Activated effector memory CD4-positive, alpha-beta T cell treated with Interleukin-2 at 50 U/mL for 16 hours (primary cell): Measurements from ENCODE around the gene ZNF747.

ENCODE experiments used
- DNase-seq: peaks from one replicate; pipeline ENCODE4 v3.0.0-alpha.2; 2020

Gene ZNF747

DNA sequence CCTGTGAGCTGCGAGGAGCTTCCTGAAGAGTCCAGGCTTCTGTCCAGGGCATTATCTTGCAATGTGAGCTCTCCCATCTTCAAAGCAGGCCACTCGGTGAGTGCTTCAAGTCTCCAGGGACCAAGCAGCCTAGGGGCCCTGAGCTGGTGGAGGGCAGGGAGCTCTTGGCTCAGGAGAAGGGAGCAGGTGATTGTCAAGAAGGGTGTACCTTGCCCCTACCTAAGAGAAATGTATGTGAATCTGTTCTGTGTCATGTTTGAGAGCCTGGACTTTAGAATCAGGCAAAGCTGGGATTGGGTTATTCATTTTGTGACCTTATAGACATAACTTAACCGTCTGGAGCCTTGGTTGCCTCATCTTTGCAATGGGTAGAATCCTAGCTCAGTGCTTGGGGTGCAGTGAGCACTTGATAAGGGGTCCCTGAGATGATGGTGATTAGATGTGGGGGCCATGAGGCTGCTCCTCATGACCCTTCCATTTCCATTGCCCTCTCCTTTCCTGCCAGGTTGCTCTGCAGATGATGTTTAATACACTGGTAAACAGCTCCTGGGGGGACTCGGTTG is 24.2 kb downstream of the ZNF747 start:
- DNase-seq = no peak

DNA sequence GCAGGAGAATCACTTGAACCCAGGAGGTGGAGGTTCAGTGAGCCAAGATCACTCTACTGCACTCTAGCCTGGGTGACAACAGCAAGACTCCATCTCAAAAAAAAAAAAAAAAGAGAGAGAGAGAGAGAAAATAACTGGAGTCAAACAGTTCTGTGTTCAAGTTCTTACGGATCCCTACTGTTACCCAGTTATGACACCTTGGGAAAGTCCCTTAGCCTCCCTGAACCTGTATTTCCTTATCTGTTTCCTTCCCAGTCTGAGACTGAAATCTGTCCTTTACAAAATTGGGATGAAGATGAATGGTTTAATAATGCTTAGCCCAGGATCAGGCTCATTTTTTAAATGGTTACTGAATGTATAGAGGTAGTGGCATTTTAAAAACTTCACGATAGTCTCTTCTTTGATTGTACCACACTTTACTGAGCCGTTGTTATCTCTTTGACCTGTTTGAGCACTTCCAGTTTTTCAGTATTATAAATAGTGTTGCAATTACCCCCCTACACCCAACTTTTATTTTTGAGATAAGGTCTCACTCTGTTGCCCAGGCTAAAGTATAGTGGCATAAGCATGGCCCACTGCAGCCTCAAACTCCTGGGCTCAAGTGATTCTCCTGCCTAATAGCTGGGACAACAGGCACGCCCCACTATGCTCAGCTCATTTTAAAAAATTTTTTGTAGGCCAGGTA is 25.4 kb downstream of the ZNF747 start:
- no peak for DNase-seq

DNA sequence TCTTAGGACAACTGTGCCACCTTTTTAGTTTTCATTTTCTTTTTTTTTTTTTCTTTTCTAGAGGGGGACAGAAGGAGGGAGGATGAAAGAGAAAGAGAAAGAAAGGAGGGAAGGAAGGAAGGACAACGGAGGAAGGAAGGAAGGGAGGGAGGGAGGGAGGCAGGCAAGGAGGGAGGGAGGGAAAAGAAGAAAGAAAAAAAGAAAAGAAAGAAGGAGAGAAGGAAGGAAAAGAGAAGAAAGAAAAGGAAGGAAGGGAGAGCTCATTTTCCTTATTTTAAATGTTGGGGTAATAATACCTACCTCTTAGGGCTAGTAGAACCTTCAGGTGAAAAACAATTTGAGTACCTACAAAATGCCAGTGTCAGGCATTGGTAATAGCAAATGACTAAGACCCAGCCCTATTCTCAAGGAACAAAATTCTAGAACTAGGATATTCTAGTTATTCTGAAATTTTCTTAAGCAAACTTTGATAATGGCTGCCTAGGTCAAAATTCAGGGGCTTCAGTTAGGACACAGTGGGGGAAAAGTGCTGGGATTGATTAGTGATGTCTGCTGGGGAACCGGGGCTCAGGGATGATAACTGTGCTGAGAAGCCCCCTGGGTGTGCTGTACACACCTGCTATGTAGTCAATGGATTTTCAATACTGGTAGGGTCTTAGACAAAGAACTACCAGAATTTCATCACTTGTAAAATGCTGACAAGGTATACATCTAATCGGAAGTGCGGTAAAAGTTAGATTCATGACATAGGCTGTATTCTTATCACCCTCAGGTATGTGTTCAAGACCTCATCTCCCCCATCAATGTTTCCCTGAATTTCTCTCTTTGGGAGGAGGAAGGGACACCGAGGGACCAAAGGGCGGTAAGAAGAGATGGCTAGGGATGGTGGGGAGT is 31.0 kb downstream of the ZNF747 start:
- no peak for DNase-seq

DNA sequence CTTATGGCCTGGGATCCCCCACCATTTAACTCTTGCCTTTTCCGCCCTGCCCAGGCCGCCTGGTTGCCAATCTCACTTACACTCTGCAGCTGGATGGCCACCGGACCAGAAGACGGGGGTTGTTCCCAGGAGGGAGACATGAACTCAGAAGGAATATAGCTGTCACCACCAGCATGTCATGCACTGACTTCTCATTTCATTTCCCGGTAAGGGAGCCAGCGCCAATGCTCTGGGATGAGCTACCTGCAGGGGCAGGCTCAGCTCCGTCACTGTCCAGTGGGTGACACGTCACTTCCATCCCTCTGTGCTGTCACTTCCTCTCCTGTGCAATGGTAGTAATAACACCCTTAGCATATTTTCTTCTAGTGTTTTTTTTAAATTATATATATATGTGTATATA is 35.4 kb downstream of the ZNF747 start:
- DNase-seq = no peak

DNA sequence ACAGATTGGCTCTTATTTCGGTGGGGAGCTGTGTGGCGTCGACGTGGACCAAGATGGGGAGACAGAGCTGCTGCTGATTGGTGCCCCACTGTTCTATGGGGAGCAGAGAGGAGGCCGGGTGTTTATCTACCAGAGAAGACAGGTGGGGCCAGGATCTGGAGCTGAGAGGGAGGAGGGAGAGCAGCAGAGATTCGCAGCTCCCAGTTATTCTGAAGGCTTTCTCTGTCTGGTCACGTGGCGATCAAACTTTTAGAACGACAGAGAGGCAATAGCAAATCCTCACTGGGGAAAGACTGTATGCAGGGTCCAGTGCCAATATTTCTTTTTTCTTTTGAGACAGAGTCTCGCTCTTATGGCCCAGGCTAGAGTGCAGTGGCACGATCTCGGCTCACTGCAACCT is 39.9 kb downstream of the ZNF747 start:
- no peak for DNase-seq

DNA sequence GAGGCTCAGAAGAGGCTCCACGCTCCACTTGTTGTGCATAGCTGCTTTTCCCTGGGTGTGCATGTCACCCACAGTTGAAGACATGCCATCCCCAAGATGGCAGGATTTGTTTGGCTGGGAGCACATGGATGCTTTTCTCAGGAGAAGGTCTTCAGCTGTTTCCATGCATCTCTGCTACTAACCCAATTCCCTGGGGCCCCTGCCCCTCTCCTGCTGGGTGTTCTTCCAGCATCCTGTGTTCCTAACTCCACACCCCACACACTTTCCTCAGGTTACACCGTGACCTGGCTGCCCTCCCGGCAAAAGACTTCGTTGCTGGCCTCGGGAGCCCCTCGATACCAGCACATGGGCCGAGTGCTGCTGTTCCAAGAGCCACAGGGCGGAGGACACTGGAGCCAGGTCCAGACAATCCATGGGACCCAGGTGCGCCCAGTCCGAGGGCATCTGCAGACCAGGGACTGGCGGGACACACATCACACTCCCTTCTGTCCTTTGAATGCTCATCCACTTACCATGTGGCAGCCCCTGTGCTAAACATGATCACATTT is 40.6 kb downstream of the ZNF747 start:
- no peak for DNase-seq

DNA sequence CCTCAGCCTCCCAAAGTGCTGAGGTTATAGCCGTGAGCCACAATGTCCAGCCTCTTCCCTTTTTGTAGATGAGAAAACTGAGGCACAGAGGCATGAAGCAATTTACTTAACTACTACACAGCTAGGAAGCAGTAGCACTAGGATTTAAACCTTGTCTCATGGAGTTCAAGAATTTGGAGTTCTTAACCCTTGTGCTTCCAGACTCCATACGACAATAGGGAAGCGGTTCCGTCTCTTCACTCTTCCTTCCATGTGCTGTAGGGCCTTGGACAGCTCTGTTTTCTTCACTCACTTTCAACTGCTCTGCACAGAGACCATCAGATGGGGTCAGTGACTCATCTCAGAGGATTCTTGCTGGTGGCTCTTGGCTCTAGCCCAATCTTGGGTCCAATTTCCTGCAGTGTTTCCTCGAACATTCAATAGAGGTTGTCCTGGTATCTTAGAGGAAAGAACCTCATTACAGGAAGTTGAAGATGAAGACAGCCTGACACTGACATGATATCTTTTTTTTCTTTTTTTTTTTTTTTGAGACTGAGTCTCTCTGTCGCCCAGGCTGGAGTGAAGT is 42.8 kb downstream of the ZNF747 start:
- DNase-seq = no peak

DNA sequence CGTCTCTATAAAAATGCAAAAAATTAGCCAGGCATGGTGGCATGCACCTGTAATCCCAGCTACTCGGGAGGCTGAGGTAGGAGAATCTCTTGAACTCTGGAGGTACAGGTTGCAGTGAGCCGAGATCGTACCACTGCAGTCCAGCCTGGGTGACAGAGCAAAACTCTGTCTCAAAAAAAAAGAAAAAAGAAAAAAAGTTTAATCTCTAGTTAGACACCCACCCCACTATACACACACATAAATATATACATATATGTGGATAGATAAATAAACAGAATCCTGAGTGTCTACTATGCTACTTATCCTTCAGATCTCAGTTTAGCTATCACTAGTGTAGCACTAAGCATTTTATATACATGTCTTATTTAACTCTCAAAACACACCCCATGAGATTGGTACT is 43.4 kb downstream of the ZNF747 start:
- DNase-seq = no peak

DNA sequence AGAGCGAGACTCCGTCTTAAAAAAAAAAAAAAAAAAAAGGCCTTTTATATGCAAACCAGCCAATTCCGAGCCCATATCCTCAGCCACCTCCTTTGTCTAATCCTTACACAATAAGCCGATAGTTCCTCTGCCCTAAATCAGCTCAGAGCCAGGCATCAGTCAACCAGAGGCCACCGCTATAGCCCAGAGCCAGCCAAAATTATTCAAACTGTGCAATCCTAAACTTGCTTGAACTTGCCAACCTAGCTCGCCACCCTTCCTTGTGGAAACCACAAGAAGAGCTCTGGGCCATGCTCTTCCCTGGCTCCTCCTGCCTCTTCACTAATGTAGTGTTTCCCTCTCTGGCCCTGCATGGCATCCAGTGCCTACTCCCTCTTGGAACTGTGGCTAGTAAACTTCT is 44.4 kb downstream of the ZNF747 start:
- no peak for DNase-seq

DNA sequence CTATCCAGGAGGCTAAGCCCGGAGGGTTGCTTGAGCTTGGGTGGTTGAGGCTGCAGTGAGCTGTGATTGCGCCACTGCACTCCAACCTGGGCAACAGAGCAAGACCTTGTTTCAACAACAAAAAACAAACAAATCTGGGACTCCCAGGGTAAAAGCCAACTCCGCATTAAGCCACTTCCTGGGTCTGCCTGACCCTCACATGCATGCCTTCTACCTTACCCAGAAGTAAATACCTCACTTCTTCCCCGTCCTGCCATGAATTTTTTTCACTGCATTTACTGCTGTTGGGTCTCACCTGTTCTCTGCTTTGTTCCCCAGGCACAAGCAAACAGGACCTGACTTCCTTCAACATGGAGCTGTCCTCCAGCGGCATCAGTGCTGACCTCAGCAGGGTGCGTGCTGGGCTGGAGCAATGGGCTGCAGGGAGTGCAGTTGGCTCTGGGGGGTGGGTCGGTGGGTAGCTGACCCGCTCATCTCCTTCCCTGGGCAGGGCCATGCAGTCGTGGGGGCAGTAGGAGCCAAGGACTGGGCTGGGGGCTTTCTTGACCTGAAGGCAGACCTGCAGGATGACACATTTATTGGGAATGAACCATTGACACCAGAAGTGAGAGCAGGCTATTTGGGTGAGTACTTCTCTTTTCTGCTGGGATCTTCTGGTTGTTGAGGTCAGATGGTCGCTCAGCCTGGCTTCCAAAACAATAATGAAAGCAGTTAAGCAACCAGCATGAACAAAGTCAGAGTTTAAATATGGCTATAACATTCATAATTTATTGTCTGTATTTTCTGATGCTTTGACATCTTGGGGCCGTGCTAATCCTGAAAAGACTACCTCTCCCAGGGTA is 45.7 kb downstream of the ZNF747 start:
- DNase-seq = no peak

DNA sequence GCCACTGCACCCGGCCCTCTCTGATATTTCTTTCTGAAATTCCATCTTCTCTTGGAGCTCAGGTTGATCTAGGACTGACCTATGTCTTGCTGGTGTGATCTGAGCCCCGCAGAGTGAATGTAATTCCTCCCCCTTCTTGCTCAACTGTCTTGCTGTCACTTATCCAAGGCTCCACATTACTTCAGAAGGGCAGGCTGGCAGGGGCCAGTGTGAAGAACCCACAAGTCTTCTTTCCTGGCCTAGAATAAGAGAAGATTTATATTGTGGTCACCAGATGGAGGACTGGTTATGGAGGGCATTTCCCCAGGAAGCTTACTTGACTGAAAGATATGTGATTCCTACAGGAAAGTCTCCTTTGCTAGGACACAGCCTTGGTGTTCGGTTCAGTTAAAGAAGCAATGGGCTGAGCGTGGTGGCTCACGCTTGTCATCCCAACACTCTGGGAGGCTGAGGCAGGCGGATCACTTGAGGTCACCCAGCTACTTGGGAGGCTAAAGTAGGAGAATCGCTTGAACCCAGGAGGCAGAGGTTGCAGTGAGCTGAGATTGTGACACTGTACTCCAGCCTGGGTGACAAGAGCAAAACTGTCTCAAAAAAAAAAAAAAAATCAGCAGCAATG is 48.7 kb downstream of the ZNF747 start:
- DNase-seq = no peak

DNA sequence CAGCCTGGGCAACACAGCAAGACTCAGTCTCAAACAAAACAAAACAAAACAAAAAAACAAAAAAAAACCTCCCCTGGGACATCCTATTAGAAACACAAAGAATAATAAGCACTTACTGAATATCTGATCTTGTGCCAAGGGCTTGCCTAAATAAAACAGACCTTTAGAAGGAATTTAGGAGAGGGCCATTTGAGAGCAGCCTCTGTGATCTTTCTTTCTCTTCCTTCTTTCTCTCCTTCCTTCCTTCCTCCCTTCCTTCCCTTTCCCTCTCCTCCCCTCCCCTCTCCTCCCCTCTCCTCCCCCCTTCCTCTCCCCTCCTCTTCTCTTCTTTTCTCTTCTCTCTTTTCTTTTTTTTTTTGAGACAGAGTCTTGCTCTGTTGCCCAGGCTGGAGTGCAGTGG is 49.8 kb downstream of the ZNF747 start:
- DNase-seq = no peak

DNA sequence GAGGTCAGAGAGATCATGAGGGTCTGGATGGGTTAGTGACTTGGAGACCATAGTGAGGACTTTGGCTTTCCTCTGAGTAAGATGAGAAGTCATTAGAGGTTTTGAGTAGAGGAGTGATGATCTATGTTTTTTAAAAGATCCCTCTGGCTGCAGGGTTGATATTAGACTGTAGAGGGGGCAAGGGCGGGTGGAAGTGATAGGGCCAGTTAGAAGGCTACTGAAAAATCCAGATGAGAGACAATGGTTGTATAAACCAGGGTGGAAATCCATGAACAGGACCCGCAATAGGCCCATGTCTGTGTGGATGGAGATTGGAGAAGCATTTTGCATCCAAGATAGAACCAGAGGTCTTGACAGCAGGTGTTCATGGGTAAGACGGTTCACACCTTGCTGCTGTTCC is 52.3 kb downstream of the ZNF747 start:
- no peak for DNase-seq

DNA sequence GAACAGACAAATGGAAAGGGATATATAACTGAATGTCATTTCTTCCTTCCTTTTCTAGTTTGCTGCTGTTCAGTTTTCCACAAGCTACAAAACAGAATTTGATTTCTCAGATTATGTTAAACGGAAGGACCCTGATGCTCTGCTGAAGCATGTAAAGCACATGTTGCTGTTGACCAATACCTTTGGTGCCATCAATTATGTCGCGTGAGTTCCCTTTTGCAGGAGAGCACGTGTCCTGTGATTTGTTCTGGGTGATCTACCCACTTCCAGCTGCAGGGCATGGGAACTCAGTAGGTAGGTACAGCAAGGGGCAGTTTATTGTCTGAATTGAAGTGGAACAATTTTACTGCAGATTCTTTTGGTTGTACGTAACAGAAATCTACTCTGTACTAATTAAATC is 53.3 kb downstream of the ZNF747 start:
- DNase-seq = no peak
